ENCODE measurements around the gene HYDIN.

HYDIN gene

GRCh38 chr16:70781800-70782199, 448.7 kb downstream of the HYDIN start:
- no peak for DNase-seq

GRCh38 chr16:70780546-70780945, 450.0 kb downstream of the HYDIN start:
- no peak for DNase-seq

GRCh38 chr16:70779361-70779760, 451.2 kb downstream of the HYDIN start:
- no peak for DNase-seq

DNA sequence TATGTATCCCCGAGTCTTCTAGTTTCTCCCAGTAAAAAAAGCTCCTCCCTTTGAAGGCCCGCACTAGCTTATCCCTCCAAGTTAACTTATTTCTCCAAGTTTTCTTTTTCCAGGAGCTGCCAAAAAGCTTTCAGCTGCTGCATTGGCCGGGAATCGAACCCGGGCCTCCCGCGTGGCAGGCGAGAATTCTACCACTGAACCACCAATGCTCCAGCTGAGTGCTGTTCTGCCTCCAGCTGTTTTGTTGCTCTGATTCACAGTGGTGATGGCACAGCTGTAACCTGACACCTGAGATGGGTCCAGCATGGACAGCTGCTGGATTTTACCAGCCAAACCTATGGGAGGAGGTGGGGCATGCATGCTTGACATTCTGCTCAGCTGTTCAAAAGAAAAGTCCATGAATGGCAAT, 451.6 kb downstream of the HYDIN start:
- DNase-seq: no peak

GRCh38 chr16:70777973-70778406, 452.5 kb downstream of the HYDIN start:
- no peak for DNase-seq

- no peak for DNase-seq
Measured at GRCh38 chr16:70777496-70777895, 453.0 kb downstream of the HYDIN start.

- DNase-seq: no peak
Measured at GRCh38 chr16:70775399-70775798, 455.1 kb downstream of the HYDIN start.

- no peak for DNase-seq
Measured at GRCh38 chr16:70774261-70774660, 456.3 kb downstream of the HYDIN start.

DNA sequence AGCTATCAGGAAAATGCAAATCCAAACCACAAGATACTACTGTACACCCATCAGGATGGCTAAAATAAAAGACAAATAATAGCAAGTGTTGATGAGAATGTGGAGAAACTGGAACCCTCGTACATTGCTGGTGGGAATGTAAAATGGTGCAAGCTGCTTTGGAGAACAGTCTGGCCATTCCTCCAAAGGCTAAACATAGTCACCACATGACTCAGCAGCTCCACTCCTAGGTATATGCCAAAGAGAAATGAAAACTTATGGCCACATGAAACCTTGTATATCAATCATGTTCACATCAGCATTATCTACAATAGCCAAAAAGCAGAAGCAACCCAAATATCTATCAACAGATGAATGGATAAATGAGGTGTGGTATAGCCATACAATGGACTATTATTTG, 458.0 kb downstream of the HYDIN start:
- no peak for DNase-seq

- DNase-seq: no peak
Measured at GRCh38 chr16:70770626-70771552, 459.6 kb downstream of the HYDIN start.

GRCh38 chr16:70770291-70770625, 460.3 kb downstream of the HYDIN start:
- no peak for DNase-seq

DNA sequence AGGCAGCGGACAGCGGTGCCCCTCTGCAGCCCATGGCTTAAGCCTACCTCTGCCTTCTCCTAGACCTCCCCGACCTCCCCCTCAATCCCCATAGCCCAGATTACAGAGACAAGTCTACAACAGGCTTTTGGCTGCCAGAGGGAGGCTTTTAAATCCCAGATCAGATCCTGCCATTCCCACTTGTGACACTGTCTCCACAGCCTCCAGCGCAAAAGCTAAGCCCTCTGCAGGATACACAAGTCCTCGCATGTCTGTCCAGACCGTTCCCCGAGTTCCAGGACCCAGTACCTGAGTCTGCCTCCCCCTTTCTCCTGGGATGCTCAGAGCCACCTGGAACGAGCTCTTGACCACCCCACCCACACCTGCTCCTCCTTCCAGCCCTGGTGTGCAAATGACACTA, 460.8 kb downstream of the HYDIN start:
- no peak for DNase-seq

- no peak for DNase-seq
Measured at GRCh38 chr16:70769131-70769530, 461.4 kb downstream of the HYDIN start.

- no peak for DNase-seq
Measured at GRCh38 chr16:70768203-70768580, 462.3 kb downstream of the HYDIN start.

DNA sequence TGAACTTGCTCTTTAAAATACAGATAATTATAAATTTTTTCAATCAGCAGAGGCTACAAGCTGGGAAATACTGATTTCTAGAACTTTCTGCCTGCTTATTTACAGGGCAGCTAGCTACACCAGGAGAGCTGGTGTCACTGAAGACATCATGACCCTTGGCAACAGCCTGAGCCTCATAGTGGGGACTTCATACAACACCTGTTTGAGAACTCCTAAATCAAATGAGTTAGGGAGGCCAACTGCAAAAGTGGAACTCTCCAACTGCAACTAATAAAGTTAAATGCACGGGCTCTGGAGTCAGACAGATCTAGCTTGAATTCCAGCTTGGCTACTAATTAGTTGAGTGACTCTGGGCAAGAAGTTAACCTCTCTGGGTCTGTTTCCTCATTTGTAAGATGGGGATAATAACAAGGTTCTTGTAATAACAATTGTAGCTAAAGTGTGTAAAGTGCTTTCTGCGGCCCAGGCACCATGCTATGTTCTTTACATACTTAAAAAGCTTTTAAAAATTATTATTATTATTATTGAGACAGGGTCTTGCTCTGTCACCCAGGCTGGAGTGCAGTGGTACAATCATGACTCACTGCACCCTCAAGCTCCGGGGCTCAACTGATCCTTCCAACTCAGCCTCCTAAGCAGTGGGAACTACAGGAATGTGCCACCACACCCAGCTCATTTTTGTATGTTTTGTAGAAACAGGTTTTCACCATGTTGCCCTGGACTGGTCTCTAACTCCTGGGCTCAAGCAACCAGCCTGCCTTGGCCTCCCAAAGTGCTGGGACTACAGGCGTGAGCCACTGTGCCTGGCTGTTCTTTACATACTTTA, 462.9 kb downstream of the HYDIN start:
- no peak for DNase-seq

- DNase-seq: no peak
Measured at GRCh38 chr16:70766658-70767057, 463.9 kb downstream of the HYDIN start.

GRCh38 chr16:70766176-70766575, 464.3 kb downstream of the HYDIN start:
- no peak for DNase-seq

DNA sequence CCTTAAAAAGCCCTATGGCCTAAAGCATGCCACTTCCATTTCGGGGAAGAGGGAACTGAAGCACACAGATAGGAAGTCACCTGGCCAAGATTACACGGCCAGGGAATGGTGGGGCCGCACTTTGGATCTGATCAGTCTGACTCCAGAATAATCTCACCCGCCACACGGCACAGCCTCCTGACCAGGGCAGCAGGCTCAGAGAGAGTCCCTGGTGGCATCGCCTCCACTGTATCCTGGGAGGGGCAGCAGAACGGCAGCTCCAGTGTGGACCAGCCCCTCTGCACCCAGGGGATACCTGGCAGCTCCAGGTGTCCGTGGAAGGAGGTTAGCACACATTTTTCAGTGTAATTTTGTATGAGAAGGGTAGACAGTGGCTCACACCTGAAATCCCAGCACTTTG, 465.0 kb downstream of the HYDIN start:
- DNase-seq: no peak

- DNase-seq: no peak
Measured at GRCh38 chr16:70764632-70765031, 465.9 kb downstream of the HYDIN start.

DNA sequence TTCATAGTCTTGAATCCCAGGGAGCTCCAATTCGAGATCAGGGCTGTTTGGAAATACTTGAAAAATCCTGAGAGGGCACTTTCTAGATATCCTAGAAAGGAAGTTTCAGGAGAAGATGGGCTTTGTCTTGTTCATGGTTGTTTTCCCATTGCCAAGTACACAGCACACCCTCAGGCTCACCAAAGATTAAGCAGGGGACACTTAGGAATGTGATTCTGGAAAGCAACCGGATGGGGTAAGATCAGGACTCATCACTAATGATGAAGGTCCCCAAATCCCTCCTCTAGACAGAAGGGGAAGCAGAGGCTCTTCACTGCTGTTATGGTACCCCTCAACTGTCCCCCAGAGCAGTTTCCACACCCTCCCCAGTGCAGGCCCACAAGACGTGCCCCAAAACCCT, 470.3 kb downstream of the HYDIN start:
- DNase-seq: no peak

DNA sequence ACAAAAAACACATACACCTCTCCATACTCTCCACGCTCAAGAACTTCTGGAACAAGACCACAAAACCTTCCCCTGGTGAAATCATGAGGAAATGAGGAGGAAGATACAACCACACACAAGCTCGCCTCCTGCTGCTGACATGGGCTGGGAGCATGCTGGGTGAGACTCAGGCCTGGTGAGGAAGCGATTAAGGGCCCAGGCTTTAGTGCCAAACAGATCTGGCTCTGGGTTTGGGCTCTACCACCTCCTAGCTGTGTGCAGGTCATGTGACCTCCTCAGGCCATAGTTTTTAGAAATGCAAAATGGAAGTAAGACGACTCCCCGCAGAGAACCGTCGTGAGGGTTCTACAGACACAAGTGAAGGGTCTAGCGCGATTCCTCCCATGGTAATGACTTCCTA, 470.9 kb downstream of the HYDIN start:
- DNase-seq: no peak

DNA sequence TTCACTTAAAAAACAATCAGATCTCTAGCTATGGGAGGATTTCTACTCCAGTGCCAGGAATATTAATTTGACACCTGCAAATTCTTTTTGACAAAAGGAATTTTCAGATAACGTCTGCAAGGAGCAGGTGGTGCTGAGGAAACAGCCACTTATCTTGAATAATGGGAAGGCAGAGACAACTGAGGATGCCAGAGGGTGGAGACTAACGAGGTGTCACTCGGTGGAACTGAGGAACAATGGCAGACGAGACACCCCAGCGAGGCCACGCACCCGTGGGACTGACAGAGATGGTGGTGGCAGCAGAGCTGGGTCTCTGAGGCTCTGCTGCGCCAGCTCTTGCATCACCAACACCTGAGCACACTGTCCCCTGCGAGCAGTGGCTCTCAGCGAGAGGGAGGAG, 471.7 kb downstream of the HYDIN start:
- no peak for DNase-seq
